OCI-LY7 (cell line): ENCODE results near the gene CRB2. TPM values are rescaled to one million over a fixed set of nuclear protein-coding genes. Genes with fewer than 3 reads are reported as not detected.

Experiments
- BruUV-seq: library from RNA; stranded (reverse); fragments of 400-500 nt; replicated peaks from 2 replicates; lab custom pipeline; 2021; lab: Mats Ljungman, UMichigan
- CTCF ChIA-PET: fragments of 300-600 bp; sonication (Branson Sonifier 250); formaldehyde crosslinking; loops from one replicate; lab custom pipeline; 2022; ENCODE audit warnings: antibody characterized with exemption; ENCODE audit not compliant: unreplicated experiment; lab: Charles Lee
- POLR2A ChIA-PET: fragments of 300-600 bp; sonication (Branson Sonifier 250); formaldehyde crosslinking; loops from one replicate; lab custom pipeline; 2022; ENCODE audit warnings: antibody characterized with exemption; lab: Charles Lee
- DNase-seq: peaks from one replicate; pipeline ENCODE4 v3.0.0-alpha.2; 2015; ENCODE audit warnings: low spot score
- H2AFZ ChIP-seq: fragments of 200-600 bp; sonication (generic), shearing (Covaris generic); 2 replicates; pipeline ENCODE4 v1.6.1; 2014; ENCODE audit warnings: mild to moderate bottlenecking, antibody characterized with exemption, low read length, moderate library complexity
- H3K27ac ChIP-seq: fragments of 200-600 bp; sonication (generic); 2 replicates; pipeline ENCODE4 v1.5.1; 2014; ENCODE audit warnings: mixed run types, low read depth, mild to moderate bottlenecking, moderate library complexity, low read length, inconsistent platforms; ENCODE audit not compliant: poor library complexity, severe bottlenecking
- H3K36me3 ChIP-seq: fragments of 200-600 bp; sonication (generic); 2 replicates; pipeline ENCODE4 v1.6.1; 2014; ENCODE audit warnings: mild to moderate bottlenecking, antibody characterized with exemption, low read length, moderate library complexity, mixed read lengths; ENCODE audit not compliant: insufficient read depth
- H3K4me1 ChIP-seq: fragments of 200-600 bp; sonication (generic); 2 replicates; pipeline ENCODE4 v1.5.1; 2014; ENCODE audit warnings: mild to moderate bottlenecking, low read length; ENCODE audit not compliant: insufficient read depth, poor library complexity, severe bottlenecking
- H3K4me2 ChIP-seq: fragments of 200-600 bp; sonication (generic); 2 replicates; pipeline ENCODE4 v1.6.1; 2014; ENCODE audit warnings: mild to moderate bottlenecking, low read length
- H3K4me3 ChIP-seq: fragments of 200-600 bp; sonication (generic); 2 replicates; pipeline ENCODE4 v1.5.1; 2014; ENCODE audit warnings: mild to moderate bottlenecking, low read depth, low read length; ENCODE audit not compliant: poor library complexity, severe bottlenecking
- H3K79me2 ChIP-seq: fragments of 200-600 bp; sonication (generic); 2 replicates; pipeline ENCODE4 v1.6.1; 2016; ENCODE audit warnings: low read depth, mild to moderate bottlenecking, low read length, moderate library complexity, mixed read lengths; ENCODE audit not compliant: insufficient read depth
- H3K9me2 ChIP-seq: fragments of 200-600 bp; sonication (generic); 2 replicates; pipeline ENCODE4 v1.6.1; 2016; ENCODE audit warnings: mild to moderate bottlenecking, low read length, mixed read lengths; ENCODE audit not compliant: insufficient read depth
- H3K9me3 ChIP-seq: fragments of 200-600 bp; sonication (generic); 2 replicates; pipeline ENCODE4 v1.6.1; 2014; ENCODE audit warnings: mild to moderate bottlenecking, mixed run types, low read length, mixed read lengths
- H4K20me1 ChIP-seq: fragments of 200-600 bp; sonication (generic); 2 replicates; pipeline ENCODE4 v1.6.1; 2014; ENCODE audit warnings: mild to moderate bottlenecking, antibody characterized with exemption, low read length, moderate library complexity, mixed read lengths; ENCODE audit not compliant: insufficient read depth
- EZH2phosphoT487 ChIP-seq: fragments of 200-600 bp; sonication (generic); IDR thresholded peaks from 2 replicates; pipeline ENCODE4 v1.6.1; 2018; ENCODE audit warnings: low read depth, borderline replicate concordance, mild to moderate bottlenecking, mixed run types, antibody characterized with exemption, low read length, moderate library complexity, mixed read lengths
- intact Hi-C: fragments of 100-400 bp; cut with micrococcal nuclease; formaldehyde crosslinking; loops from one replicate; pipeline ENCODE4 v1.10.0; 2022; ENCODE audit not compliant: unreplicated experiment
- total RNA-seq, 2 experiments: library from RNA; depleted of rRNA in 1 of 2; stranded (reverse); fragments of >200 nt in 1 of 2; shearing (Covaris generic) in 1 of 2; gene quantifications; 2 replicates each; pipeline ENCODE4 v1.2.3, GENCODE V29; 2014 to 2022
- TF ChIP-seq, protein P1 (sequence below): fragments of 200-600 bp; sonication (generic); conservative IDR thresholded peaks from 2 replicates; pipeline ENCODE4 v1.5.1; 2014; ENCODE audit warnings: mild to moderate bottlenecking, antibody characterized with exemption, low read length, moderate library complexity, mixed read lengths

The CRB2 gene
- total RNA-seq, 2 experiments from 2014 or later, result 1.6 to 3.4 TPM

DNA sequence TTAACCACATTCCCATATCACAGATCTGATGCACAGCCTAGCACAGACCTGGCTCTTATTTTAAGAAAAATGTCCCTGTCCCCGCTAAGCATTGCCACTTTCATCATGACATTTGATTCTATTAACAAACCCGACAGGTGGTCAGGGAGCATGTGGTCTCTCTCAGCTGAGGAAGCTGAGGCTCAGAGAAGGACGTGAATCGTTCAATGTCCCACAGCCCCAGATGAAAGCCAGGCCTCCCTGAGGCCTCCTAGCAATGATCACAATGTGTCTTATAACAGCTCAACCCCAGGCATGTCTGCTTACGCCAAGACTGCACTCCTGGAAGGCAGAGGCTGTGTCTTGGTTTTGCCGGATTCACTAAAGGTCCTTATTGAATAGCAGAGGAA, 10.4 kb upstream of the CRB2 start:
- no peaks in the 10 kb centered on the region for H3K9me2 ChIP-seq
- TF ChIP-seq, protein P1, sequence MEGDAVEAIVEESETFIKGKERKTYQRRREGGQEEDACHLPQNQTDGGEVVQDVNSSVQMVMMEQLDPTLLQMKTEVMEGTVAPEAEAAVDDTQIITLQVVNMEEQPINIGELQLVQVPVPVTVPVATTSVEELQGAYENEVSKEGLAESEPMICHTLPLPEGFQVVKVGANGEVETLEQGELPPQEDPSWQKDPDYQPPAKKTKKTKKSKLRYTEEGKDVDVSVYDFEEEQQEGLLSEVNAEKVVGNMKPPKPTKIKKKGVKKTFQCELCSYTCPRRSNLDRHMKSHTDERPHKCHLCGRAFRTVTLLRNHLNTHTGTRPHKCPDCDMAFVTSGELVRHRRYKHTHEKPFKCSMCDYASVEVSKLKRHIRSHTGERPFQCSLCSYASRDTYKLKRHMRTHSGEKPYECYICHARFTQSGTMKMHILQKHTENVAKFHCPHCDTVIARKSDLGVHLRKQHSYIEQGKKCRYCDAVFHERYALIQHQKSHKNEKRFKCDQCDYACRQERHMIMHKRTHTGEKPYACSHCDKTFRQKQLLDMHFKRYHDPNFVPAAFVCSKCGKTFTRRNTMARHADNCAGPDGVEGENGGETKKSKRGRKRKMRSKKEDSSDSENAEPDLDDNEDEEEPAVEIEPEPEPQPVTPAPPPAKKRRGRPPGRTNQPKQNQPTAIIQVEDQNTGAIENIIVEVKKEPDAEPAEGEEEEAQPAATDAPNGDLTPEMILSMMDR, result no peak
- no peak for TF ChIP-seq EZH2phosphoT487
- POLR2A ChIA-PET, result interaction anchor here (0.6 to 1.6 kb wide), 5 partner anchors 10 to 274 kb away, joined by 3 to 5 read pairs (median 4); no protein-coding TSS in a partner anchor

DNA sequence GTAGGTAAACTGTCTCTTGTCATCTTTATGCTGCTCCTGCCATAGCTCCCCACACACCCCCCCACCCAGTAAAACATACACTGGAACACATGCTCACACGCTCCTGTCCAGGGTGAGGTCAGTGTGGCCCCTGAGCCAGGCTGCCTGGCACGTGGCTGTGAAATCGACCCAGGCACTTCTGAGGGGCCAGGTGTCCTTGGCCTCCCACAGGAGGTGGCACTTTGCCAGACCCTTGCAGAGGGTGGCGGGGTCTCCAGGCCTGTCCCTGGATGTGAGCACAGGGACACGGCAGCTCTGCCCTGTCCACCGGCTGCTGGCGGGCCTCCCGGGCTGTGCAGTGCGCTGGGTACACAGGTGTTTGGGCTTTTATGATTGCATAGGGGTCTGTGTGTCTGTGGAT, 10.0 kb upstream of the CRB2 start:
- no peak overlapping the region for H3K4me3 ChIP-seq
- intact Hi-C loops, result loop anchor here (10.0 kb wide), 2 partner anchors 441 to 521 kb away; partner anchors contain the start of genes PDCL and RC3H2
- peak overlapping the region; percentile 73 for H2AFZ ChIP-seq
- ChIA-PET CTCF (no interaction called here), POLR2A (interaction anchor here (0.6 to 1.6 kb wide), 3 partner anchors 10 to 274 kb away, joined by 3 to 5 read pairs (median 4); no protein-coding TSS in a partner anchor)
- DNase-seq, result no peak
- peak overlapping the region; percentile 66 for H3K27ac ChIP-seq
- H3K9me3 ChIP-seq, result no peaks in the 10 kb centered on the region; the same call in 1 of the 2 replicates
- no peaks in the 10 kb centered on the region for H3K36me3 ChIP-seq
- no peaks in the 10 kb centered on the region for H3K79me2 ChIP-seq
- peak overlapping the region; percentile 38 for H3K4me2 ChIP-seq
- H3K9me2 ChIP-seq, result no peaks in the 10 kb centered on the region
- no TSS peak for BruUV-seq
- H3K4me1 ChIP-seq, result peaks cover 79% of the 10 kb centered on the region
- H4K20me1 ChIP-seq, result no peaks in the 10 kb centered on the region
- no peak for TF ChIP-seq EZH2phosphoT487
- TF ChIP-seq, protein P1, result no peak

More for the DNA sequence above, 10.4 kb upstream of the CRB2 start:
- CTCF ChIA-PET, result no interaction called here
- Histone ChIP-seq H3K36me3 (no peaks in the 10 kb centered on the region), H3K4me1 (peaks cover 84% of the 10 kb centered on the region), H3K4me3 (no peak overlapping the region), H3K79me2 (no peaks in the 10 kb centered on the region), H4K20me1 (no peaks in the 10 kb centered on the region), H3K9me3 (no peaks in the 10 kb centered on the region; the same call in 1 of the 2 replicates), H3K4me2 (peak overlapping the region; percentile 38), H3K27ac (peak overlapping the region; percentile 66), H2AFZ (peak overlapping the region; percentile 73)
- BruUV-seq, result no TSS peak
- peak; percentile 51 for DNase-seq
- intact Hi-C loops, result loop anchor here (10.0 kb wide), 2 partner anchors 441 to 521 kb away; partner anchors contain the start of genes PDCL and RC3H2

DNA sequence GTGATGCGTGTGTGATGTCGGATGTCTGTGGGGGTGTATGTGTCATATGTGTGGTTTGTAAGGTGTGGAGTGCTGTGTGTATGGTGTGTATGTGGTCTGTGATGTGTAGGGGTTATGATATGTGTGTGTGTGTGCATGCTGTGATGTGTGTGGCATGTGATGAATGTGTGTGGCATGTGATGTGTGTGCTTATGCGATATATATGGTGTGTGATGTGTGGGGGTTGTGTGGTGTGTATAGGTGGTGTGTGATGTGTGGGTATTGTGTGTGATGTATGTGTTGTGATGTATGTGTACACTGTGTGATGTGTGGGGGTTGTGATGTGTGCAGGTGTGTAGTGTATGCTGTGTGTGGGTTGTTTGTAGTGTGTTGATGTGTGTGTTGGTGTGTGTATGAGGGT, 9.2 kb upstream of the CRB2 start:
- H3K36me3 ChIP-seq, result no peaks in the 10 kb centered on the region
- no peak overlapping the region for H3K4me3 ChIP-seq
- no TSS peak for BruUV-seq
- ChIA-PET POLR2A (no interaction called here), CTCF (no interaction called here)
- no peak overlapping the region for H2AFZ ChIP-seq
- H3K79me2 ChIP-seq, result no peaks in the 10 kb centered on the region
- no peak for DNase-seq
- peaks cover 71% of the 10 kb centered on the region for H3K4me1 ChIP-seq
- TF ChIP-seq EZH2phosphoT487, result no peak
- TF ChIP-seq, protein P1, result no peak
- H4K20me1 ChIP-seq, result no peaks in the 10 kb centered on the region
- no peak overlapping the region for H3K27ac ChIP-seq
- no peak overlapping the region for H3K4me2 ChIP-seq
- no peaks in the 10 kb centered on the region; the same call in 1 of the 2 replicates for H3K9me3 ChIP-seq
- no peaks in the 10 kb centered on the region for H3K9me2 ChIP-seq
- intact Hi-C loops, result loop anchor here (10.0 kb wide), 2 partner anchors 442 to 522 kb away; partner anchors contain the start of genes PDCL and RC3H2
